ENCODE measurements around the gene CSNK1A1L.
A peak's percentile ranks its signal among the peaks of the same experiment; 100 is the strongest.

CSNK1A1L gene

GRCh38 chr13:37085606-37086005 lies 19.9 kb downstream of the CSNK1A1L start:
- H3K4me3 ChIP-seq (replicated peaks in 1 of 2; ENCODE audit: low read depth in 2 of 2, low read length in 2 of 2), result no peak overlapping the region
- no peak for DNase-seq (ENCODE audit: low read depth in 2 of 2)
- TF ChIP-seq, protein P1, sequence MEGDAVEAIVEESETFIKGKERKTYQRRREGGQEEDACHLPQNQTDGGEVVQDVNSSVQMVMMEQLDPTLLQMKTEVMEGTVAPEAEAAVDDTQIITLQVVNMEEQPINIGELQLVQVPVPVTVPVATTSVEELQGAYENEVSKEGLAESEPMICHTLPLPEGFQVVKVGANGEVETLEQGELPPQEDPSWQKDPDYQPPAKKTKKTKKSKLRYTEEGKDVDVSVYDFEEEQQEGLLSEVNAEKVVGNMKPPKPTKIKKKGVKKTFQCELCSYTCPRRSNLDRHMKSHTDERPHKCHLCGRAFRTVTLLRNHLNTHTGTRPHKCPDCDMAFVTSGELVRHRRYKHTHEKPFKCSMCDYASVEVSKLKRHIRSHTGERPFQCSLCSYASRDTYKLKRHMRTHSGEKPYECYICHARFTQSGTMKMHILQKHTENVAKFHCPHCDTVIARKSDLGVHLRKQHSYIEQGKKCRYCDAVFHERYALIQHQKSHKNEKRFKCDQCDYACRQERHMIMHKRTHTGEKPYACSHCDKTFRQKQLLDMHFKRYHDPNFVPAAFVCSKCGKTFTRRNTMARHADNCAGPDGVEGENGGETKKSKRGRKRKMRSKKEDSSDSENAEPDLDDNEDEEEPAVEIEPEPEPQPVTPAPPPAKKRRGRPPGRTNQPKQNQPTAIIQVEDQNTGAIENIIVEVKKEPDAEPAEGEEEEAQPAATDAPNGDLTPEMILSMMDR (IDR thresholded peaks at IDR 0.05; ENCODE audit: low read depth, low read length), result no peak

- TF ChIP-seq, protein P1 (IDR thresholded peaks at IDR 0.05; ENCODE audit: low read depth, low read length), result no peak
- no peak for DNase-seq (ENCODE audit: low read depth in 2 of 2)
Observed at GRCh38 chr13:37076818-37077217, 28.6 kb downstream of the CSNK1A1L start.

DNA sequence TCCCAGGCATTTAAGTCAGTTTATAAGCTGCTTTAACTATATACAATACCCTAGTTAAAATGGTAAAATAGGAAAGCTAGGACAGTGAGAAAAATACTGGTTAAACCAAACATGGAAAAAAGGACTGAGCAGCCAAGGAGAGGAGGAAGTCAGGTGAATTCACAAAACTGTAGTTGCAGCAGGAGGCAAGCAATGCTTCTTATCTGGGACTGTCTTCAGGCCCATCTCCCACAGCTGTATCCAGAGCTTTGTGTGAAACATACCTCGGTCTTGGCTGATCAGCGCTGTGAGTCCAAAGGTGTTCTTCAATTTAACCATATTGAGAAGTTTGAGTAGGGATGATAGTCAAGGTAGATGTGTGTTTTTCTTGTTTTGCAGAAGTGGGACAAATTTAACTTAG lies 30.3 kb downstream of the CSNK1A1L start:
- H3K4me3 ChIP-seq (replicated peaks in 1 of 2; ENCODE audit: low read depth in 2 of 2, low read length in 2 of 2), result no peak overlapping the region
- DNase-seq (ENCODE audit: low read depth in 2 of 2), result no peak
- TF ChIP-seq, protein P1 (IDR thresholded peaks at IDR 0.05; ENCODE audit: low read depth, low read length), result no peak

More at GRCh38 chr13:37076818-37077217, 28.6 kb downstream of the CSNK1A1L start:
- H3K4me3 ChIP-seq (replicated peaks in 1 of 2; ENCODE audit: low read depth in 2 of 2, low read length in 2 of 2), result no peak overlapping the region

- no peak overlapping the region for H3K4me3 ChIP-seq (replicated peaks in 1 of 2; ENCODE audit: low read depth in 2 of 2, low read length in 2 of 2)
- peak; percentile 67 to 73 for DNase-seq (ENCODE audit: low read depth in 2 of 2)
- TF ChIP-seq, protein P1 (IDR thresholded peaks at IDR 0.05; ENCODE audit: low read depth, low read length), result peak; percentile 21
Observed at GRCh38 chr13:37074703-37075102, 30.8 kb downstream of the CSNK1A1L start.

- TF ChIP-seq, protein P1 (IDR thresholded peaks at IDR 0.05; ENCODE audit: low read depth, low read length), result no peak
- no peak overlapping the region for H3K4me3 ChIP-seq (replicated peaks in 1 of 2; ENCODE audit: low read depth in 2 of 2, low read length in 2 of 2)
- DNase-seq (ENCODE audit: low read depth in 2 of 2), result no peak
Observed at GRCh38 chr13:37072024-37072423, 33.4 kb downstream of the CSNK1A1L start.

DNA sequence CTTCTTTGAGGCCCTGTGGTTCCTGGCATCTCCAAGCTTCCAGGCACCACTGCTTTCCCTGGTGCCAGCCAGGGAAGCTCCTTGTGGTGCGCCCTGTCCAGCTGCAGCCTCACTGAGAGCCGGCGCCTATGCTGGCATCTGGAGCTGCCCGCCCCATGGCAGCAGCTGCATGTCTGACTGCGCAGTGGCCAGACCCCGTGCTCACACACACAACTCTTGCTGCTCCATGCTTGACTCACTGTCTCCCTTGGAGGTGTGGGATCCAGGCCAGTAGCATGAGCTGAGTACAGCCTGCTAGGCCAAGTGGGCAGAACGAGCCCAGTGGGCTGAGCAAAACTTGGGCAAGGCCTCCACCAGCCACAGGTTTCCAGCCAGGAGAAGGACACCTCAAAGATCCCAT lies 34.5 kb downstream of the CSNK1A1L start:
- H3K4me3 ChIP-seq (replicated peaks in 1 of 2; ENCODE audit: low read depth in 2 of 2, low read length in 2 of 2), result no peak overlapping the region
- TF ChIP-seq, protein P1 (IDR thresholded peaks at IDR 0.05; ENCODE audit: low read depth, low read length), result no peak
- DNase-seq (ENCODE audit: low read depth in 2 of 2), result peak in 1 of 2 donors; percentile 25

DNA sequence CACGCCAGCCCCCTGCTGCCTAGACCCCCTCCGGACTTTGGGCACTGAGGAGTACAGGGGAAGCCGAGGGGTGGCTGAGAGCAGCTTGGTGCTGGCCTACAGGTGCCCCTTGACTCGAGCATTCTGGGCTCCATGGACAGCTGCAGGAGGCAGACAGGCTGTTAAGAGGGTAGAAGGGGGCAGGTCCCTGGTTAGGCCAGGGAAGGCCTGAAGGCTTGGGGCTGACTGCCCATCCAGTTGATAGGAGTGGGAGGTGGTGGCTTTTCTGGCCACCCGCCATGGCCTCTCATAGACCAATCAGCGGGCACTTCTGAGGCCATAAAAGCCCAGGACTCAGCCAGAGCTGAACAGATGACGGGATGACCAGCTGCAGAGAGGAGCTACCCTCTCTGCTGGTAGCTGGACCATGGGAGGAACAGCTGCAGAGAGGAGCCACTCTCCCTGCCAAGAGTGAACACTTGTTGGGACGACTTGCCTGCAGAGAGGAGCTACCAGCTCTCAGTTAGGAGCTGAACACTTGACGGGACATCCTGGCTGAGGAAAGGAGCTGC lies 35.2 kb downstream of the CSNK1A1L start:
- TF ChIP-seq, protein P1 (IDR thresholded peaks at IDR 0.05; ENCODE audit: low read depth, low read length), result no peak
- H3K4me3 ChIP-seq (replicated peaks in 1 of 2; ENCODE audit: low read depth in 2 of 2, low read length in 2 of 2), result no peak overlapping the region
- no peak for DNase-seq (ENCODE audit: low read depth in 2 of 2)
